Keratinocyte (primary cell): ENCODE measurements around the gene OR6K2. TPM values are rescaled to one million over a fixed set of nuclear protein-coding genes. Genes with fewer than 3 reads are reported as not detected.
"Not testable (repeated sequence)": the region's sequence is repeated elsewhere in the genome, so short reads cannot be mapped to it uniquely, and the experiment has no call there.

Experiments
- DNase-seq: peaks from one replicate; pipeline ENCODE4 v3.0.0-alpha.2; 2011; ENCODE audit warnings: low read depth, missing footprints, low spot score
- FAIRE-seq: peaks from 2 replicates; lab custom pipeline; 2011; peaks lifted over from hg19 to GRCh38; lab: Jason Lieb, UNC
- H2AFZ ChIP-seq: 2 replicates; pipeline ENCODE4 v1.6.0; 2012; ENCODE audit warnings: low read length, control low read depth, inconsistent platforms; ENCODE audit not compliant: control insufficient read depth
- H3K27ac ChIP-seq: 2 replicates; pipeline ENCODE4 v1.5.1; 2011; ENCODE audit warnings: low read length; ENCODE audit not compliant: control insufficient read depth, insufficient read depth
- H3K27me3 ChIP-seq: 3 replicates; pipeline ENCODE4 v1.6.0; 2011; ENCODE audit warnings: low read length; ENCODE audit not compliant: control insufficient read depth, insufficient read depth; ENCODE audit errors: extremely low read depth
- H3K36me3 ChIP-seq, 2 experiments: 2 replicates in 1 of 2; 3 replicates in 1 of 2; pipeline ENCODE4 v1.5.1; 2011; ENCODE audit warnings: low read length in 2 of 2, mild to moderate bottlenecking in 1 of 2; ENCODE audit not compliant: control insufficient read depth in 2 of 2, insufficient read depth in 2 of 2; ENCODE audit errors: extremely low read depth in 1 of 2
- H3K4me1 ChIP-seq: 3 replicates; pipeline ENCODE4 v1.5.1; 2011; ENCODE audit warnings: low read length; ENCODE audit not compliant: control insufficient read depth, insufficient read depth; ENCODE audit errors: extremely low read depth
- H3K4me2 ChIP-seq: 3 replicates; pipeline ENCODE4 v1.6.0; 2011; ENCODE audit warnings: low read depth, low read length; ENCODE audit not compliant: control insufficient read depth, insufficient read depth; ENCODE audit errors: extremely low read depth
- H3K4me3 ChIP-seq, 3 experiments: fragments of 200-600 bp in 1 of 3; sonication (generic) in 1 of 3; 2 replicates in 2 of 3; 3 replicates in 1 of 3; pipeline ENCODE4 v1.5.1; 2011 to 2016; ENCODE audit warnings: low read length in 3 of 3, mild to moderate bottlenecking in 3 of 3, control low read depth in 2 of 3, inconsistent platforms in 1 of 3, low read depth in 1 of 3, mixed read lengths in 1 of 3, mixed run types in 1 of 3, moderate library complexity in 1 of 3; ENCODE audit not compliant: control insufficient read depth in 2 of 3, insufficient read depth in 2 of 3; ENCODE audit errors: extremely low read depth in 1 of 3
- H3K79me2 ChIP-seq: 2 replicates; pipeline ENCODE4 v1.6.0; 2012; ENCODE audit warnings: low read length; ENCODE audit not compliant: control insufficient read depth, insufficient read depth
- H3K9ac ChIP-seq: 3 replicates; pipeline ENCODE4 v1.6.0; 2011; ENCODE audit warnings: low read length; ENCODE audit not compliant: control insufficient read depth, insufficient read depth; ENCODE audit errors: extremely low read depth
- H3K9me1 ChIP-seq: 3 replicates; pipeline ENCODE4 v1.6.0; 2011; ENCODE audit warnings: low read length; ENCODE audit not compliant: control insufficient read depth, insufficient read depth; ENCODE audit errors: extremely low read depth
- H3K9me3 ChIP-seq: 2 replicates; pipeline ENCODE4 v1.5.1; 2012; ENCODE audit warnings: low read depth, low read length; ENCODE audit not compliant: control insufficient read depth
- H4K20me1 ChIP-seq: 3 replicates; pipeline ENCODE4 v1.6.0; 2011; ENCODE audit warnings: low read length; ENCODE audit not compliant: control insufficient read depth, insufficient read depth; ENCODE audit errors: extremely low read depth
- CTCF ChIP-seq, 3 experiments: IDR thresholded peaks in 1 of 3; conservative IDR thresholded peaks in 1 of 3; optimal IDR thresholded peaks in 1 of 3; 2 replicates in 2 of 3; 3 replicates in 1 of 3; pipeline versions ENCODE3 to v1.5.1; 2011; ENCODE audit warnings: low read length in 3 of 3, mild to moderate bottlenecking in 3 of 3, moderate library complexity in 2 of 3, control low read depth in 1 of 3, inconsistent platforms in 1 of 3; ENCODE audit not compliant: insufficient read depth in 2 of 3; ENCODE audit errors: extremely low read depth in 1 of 3
- EZH2 ChIP-seq: IDR thresholded peaks from one replicate; pipeline ENCODE4 v1.6.1; 2012; ENCODE audit warnings: inconsistent platforms, mild to moderate bottlenecking, low read length, moderate library complexity
- dilution Hi-C: fragments of 300-500 bp; cut with MboI; formaldehyde crosslinking; loops from one replicate; pipeline ENCODE4 v1.7.0; 2020; ENCODE audit warnings: low sequenced_read_pairs; ENCODE audit not compliant: extremely low pct_ligation_motif_present
- polyA plus RNA-seq, 5 experiments: library from polyadenylated mRNA; depleted of rRNA in 3 of 5; stranded (reverse) in 3 of 5; stranded (forward) in 1 of 5; unstranded in 1 of 5; fragments of >200 nt; gene quantifications; 1 replicate in 1 of 5; 2 replicates in 3 of 5; 3 replicates in 1 of 5; pipeline versions ENCODE4 v1.2.1 to v1.2.3, GENCODE V29; 2011 to 2012; ENCODE audit warnings: missing spikeins in 2 of 5, low read depth in 1 of 5, low replicate concordance in 1 of 5

Gene OR6K2
- polyA plus RNA-seq, 1 donor (not counting 4 experiments of a cell fraction or from before 2014, with no cell fraction given) = not detected

- DNase-seq (no peak), FAIRE-seq (no peak)
- Histone ChIP-seq H3K4me2 (no peak overlapping the region), H3K27ac (no peak overlapping the region), H3K9me1 (no peaks in the 10 kb centered on the region), H3K9ac (no peak overlapping the region), H3K79me2 (no peaks in the 10 kb centered on the region), H3K4me1 (no peaks in the 10 kb centered on the region), H4K20me1 (no peaks in the 10 kb centered on the region), H2AFZ (no peak overlapping the region), H3K36me3 (no peaks in the 10 kb centered on the region), H3K9me3 (no peaks in the 10 kb centered on the region), H3K4me3 (no peak overlapping the region), H3K27me3 (no peaks in the 10 kb centered on the region)
- dilution Hi-C loops = no loop called here
- TF ChIP-seq EZH2 (no peak), CTCF (optimal IDR thresholded peaks at IDR 0.05 in 1 of 3, IDR thresholded peaks at IDR 0.05 in 1 of 3, conservative IDR thresholded peaks at IDR 0.05 in 1 of 3; ENCODE audit: extremely low read depth in 1 of 3, insufficient read depth in 2 of 3, low read length in 3 of 3) (no peak)
Observed at GRCh38 chr1:158691907-158692306, 8.5 kb downstream of the OR6K2 start.

GRCh38 chr1:158691149-158691548 is 9.3 kb downstream of the OR6K2 start:
- H3K4me3 ChIP-seq, H3K27ac ChIP-seq, H3K9ac ChIP-seq, DNase-seq, H2AFZ ChIP-seq, H3K4me2 ChIP-seq, FAIRE-seq, dilution Hi-C loops, H3K9me1 ChIP-seq, H3K36me3 ChIP-seq, H4K20me1 ChIP-seq, H3K79me2 ChIP-seq, H3K4me1 ChIP-seq, H3K9me3 ChIP-seq, H3K27me3 ChIP-seq: not testable (repeated sequence)

- FAIRE-seq (no peak), DNase-seq (no peak)
- Histone ChIP-seq H3K27ac (no peak overlapping the region), H3K4me2 (no peak overlapping the region), H3K27me3 (no peaks in the 10 kb centered on the region), H2AFZ (no peak overlapping the region), H4K20me1 (no peaks in the 10 kb centered on the region), H3K9ac (no peak overlapping the region), H3K79me2 (no peaks in the 10 kb centered on the region), H3K4me3 (no peak overlapping the region), H3K4me1 (no peaks in the 10 kb centered on the region), H3K9me1 (no peaks in the 10 kb centered on the region), H3K36me3 (no peaks in the 10 kb centered on the region), H3K9me3 (no peaks in the 10 kb centered on the region)
- TF ChIP-seq CTCF (optimal IDR thresholded peaks at IDR 0.05 in 1 of 3, IDR thresholded peaks at IDR 0.05 in 1 of 3, conservative IDR thresholded peaks at IDR 0.05 in 1 of 3; ENCODE audit: extremely low read depth in 1 of 3, insufficient read depth in 2 of 3, low read length in 3 of 3) (no peak), EZH2 (no peak)
- dilution Hi-C loops = no loop called here
Observed at GRCh38 chr1:158689875-158690274, 10.6 kb downstream of the OR6K2 start.
